ENCODE results near the gene ZEB1.

GRCh38 chr10:31374146-31374696, 55.2 kb downstream of the ZEB1 start:
- TF ChIP-seq, protein P1, sequence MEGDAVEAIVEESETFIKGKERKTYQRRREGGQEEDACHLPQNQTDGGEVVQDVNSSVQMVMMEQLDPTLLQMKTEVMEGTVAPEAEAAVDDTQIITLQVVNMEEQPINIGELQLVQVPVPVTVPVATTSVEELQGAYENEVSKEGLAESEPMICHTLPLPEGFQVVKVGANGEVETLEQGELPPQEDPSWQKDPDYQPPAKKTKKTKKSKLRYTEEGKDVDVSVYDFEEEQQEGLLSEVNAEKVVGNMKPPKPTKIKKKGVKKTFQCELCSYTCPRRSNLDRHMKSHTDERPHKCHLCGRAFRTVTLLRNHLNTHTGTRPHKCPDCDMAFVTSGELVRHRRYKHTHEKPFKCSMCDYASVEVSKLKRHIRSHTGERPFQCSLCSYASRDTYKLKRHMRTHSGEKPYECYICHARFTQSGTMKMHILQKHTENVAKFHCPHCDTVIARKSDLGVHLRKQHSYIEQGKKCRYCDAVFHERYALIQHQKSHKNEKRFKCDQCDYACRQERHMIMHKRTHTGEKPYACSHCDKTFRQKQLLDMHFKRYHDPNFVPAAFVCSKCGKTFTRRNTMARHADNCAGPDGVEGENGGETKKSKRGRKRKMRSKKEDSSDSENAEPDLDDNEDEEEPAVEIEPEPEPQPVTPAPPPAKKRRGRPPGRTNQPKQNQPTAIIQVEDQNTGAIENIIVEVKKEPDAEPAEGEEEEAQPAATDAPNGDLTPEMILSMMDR (IDR thresholded peaks at IDR 0.05), result no peak
- TF ChIP-seq POLR2AphosphoS5 (IDR thresholded peaks at IDR 0.05; ENCODE audit: low read depth, low read length), result no peak
